GM23338 (cell line): ENCODE data around the gene TRIM63. TPM values are rescaled to one million over a fixed set of nuclear protein-coding genes. Genes with fewer than 3 reads are reported as not detected.

ENCODE experiments used
- ATAC-seq: fragments of 200-7000 bp; cut with Tn5 transposase; 3 replicates; pipeline ENCODE4 v1.9.1; 2020
- DNase-seq: peaks from one replicate; pipeline ENCODE4 v3.0.0-alpha.2; 2015; ENCODE audit warnings: low spot score
- H2AFZ ChIP-seq: fragments of 200-600 bp; sonication (generic); 2 replicates; pipeline ENCODE4 v1.8.0; 2016; ENCODE audit warnings: antibody characterized with exemption, mild to moderate bottlenecking, moderate library complexity
- H3F3A ChIP-seq: fragments of 200-600 bp; sonication (generic); replicated peaks from 2 replicates; pipeline ENCODE4 v1.8.0; 2017; ENCODE audit warnings: antibody characterized with exemption, mixed run types, low read depth
- H3K27ac ChIP-seq: fragments of 200-600 bp; sonication (generic); 2 replicates; pipeline ENCODE4 v1.6.1; 2016; ENCODE audit warnings: low read depth
- H3K27me3 ChIP-seq: fragments of 200-600 bp; sonication (generic); 2 replicates; pipeline ENCODE4 v1.8.0; 2016; ENCODE audit warnings: mild to moderate bottlenecking, mixed run types, moderate library complexity; ENCODE audit not compliant: insufficient read depth
- H3K36me3 ChIP-seq: fragments of 200-600 bp; sonication (generic); 2 replicates; pipeline ENCODE4 v1.8.0; 2016; ENCODE audit warnings: mild to moderate bottlenecking; ENCODE audit not compliant: insufficient read depth
- H3K4me1 ChIP-seq: fragments of 200-600 bp; sonication (generic); 2 replicates; pipeline ENCODE4 v1.8.0; 2016; ENCODE audit warnings: mild to moderate bottlenecking, moderate library complexity; ENCODE audit not compliant: insufficient read depth
- H3K4me2 ChIP-seq: fragments of 200-600 bp; sonication (generic); 2 replicates; pipeline ENCODE4 v1.7.1; 2017; ENCODE audit warnings: mixed run types
- H3K4me3 ChIP-seq: fragments of 200-600 bp; sonication (generic); 2 replicates; pipeline ENCODE4 v1.6.1; 2016; ENCODE audit warnings: mixed run types
- H3K79me2 ChIP-seq: fragments of 200-600 bp; sonication (generic); replicated peaks from 2 replicates; pipeline ENCODE4 v1.8.0; 2017; ENCODE audit warnings: mild to moderate bottlenecking; ENCODE audit not compliant: insufficient read depth
- H3K9me2 ChIP-seq: fragments of 200-600 bp; sonication (generic); 2 replicates; pipeline ENCODE4 v1.8.0; 2017; ENCODE audit not compliant: insufficient read depth
- H4K20me1 ChIP-seq: fragments of 200-600 bp; sonication (generic); replicated peaks from 2 replicates; pipeline ENCODE4 v1.8.0; 2017; ENCODE audit warnings: mild to moderate bottlenecking; ENCODE audit not compliant: insufficient read depth
- H3K27ac Mint-ChIP-seq: 2 replicates; pipeline ENCODE4 v1.8.0; 2020; ENCODE audit warnings: inconsistent platforms, mild to moderate bottlenecking, moderate library complexity, mixed read lengths
- H3K27me3 Mint-ChIP-seq: 3 replicates; pipeline ENCODE4 v1.8.0; 2022; ENCODE audit warnings: low read depth, mild to moderate bottlenecking, moderate library complexity, mixed read lengths, inconsistent platforms; ENCODE audit not compliant: insufficient read depth, poor library complexity
- H3K36me3 Mint-ChIP-seq: 3 replicates; pipeline ENCODE4 v1.8.0; 2021; ENCODE audit warnings: low read depth, mild to moderate bottlenecking, inconsistent platforms, moderate library complexity, mixed read lengths
- H3K4me1 Mint-ChIP-seq: 3 replicates; pipeline ENCODE4 v1.8.0; 2020; ENCODE audit warnings: mild to moderate bottlenecking, inconsistent platforms, mixed read lengths
- H3K4me3 Mint-ChIP-seq: 3 replicates; pipeline ENCODE4 v1.8.0; 2021; ENCODE audit warnings: moderate library complexity, mild to moderate bottlenecking, inconsistent platforms, mixed read lengths
- H3K9me3 Mint-ChIP-seq: 3 replicates; pipeline ENCODE4 v1.8.0; 2020; ENCODE audit warnings: moderate library complexity, mild to moderate bottlenecking, inconsistent platforms, mixed read lengths
- CREB1 ChIP-seq: fragments of 250-450 bp; sonication (Bioruptor Pico); IDR thresholded peaks from 2 replicates; pipeline ENCODE4 v1.5.0; 2020; ENCODE audit warnings: low read depth, mild to moderate bottlenecking, moderate library complexity
- CTCF ChIP-seq, 2 experiments: fragments of 200-600 bp in 1 of 2; sonication (generic) in 1 of 2; conservative IDR thresholded peaks; 2 replicates each; pipeline versions ENCODE4 v1.5.1 to v1.6.1; 2016 to 2017; ENCODE audit warnings: antibody characterized with exemption in 2 of 2, low read depth in 2 of 2, mild to moderate bottlenecking in 2 of 2, moderate library complexity in 1 of 2
- ETS1 ChIP-seq: IDR thresholded peaks from 2 replicates; pipeline ENCODE4 v1.6.1; 2016; ENCODE audit warnings: antibody characterized with exemption
- EZH2 ChIP-seq: fragments of 200-600 bp; sonication (generic); IDR thresholded peaks from one replicate; pipeline ENCODE4 v1.8.0; 2017; ENCODE audit warnings: antibody characterized with exemption, mild to moderate bottlenecking, low read depth; ENCODE audit not compliant: unreplicated experiment
- EZH2phosphoT487 ChIP-seq: fragments of 200-600 bp; sonication (generic); IDR thresholded peaks from one replicate; pipeline ENCODE4 v1.8.1; 2018; ENCODE audit warnings: antibody characterized with exemption; ENCODE audit not compliant: unreplicated experiment
- NANOG ChIP-seq: IDR thresholded peaks from 2 replicates; pipeline ENCODE4 v1.6.1; 2016; ENCODE audit warnings: antibody characterized with exemption, borderline replicate concordance
- POLR2AphosphoS5 ChIP-seq: IDR thresholded peaks from 2 replicates; pipeline ENCODE4 v1.6.1; 2016; ENCODE audit warnings: antibody characterized with exemption, low read depth
- REST ChIP-seq: IDR thresholded peaks from one replicate; pipeline ENCODE4 v1.6.1; 2018; ENCODE audit warnings: antibody characterized with exemption; ENCODE audit not compliant: unreplicated experiment
- STAT1 ChIP-seq: IDR thresholded peaks from one replicate; pipeline ENCODE4 v1.6.1; 2016; ENCODE audit warnings: antibody characterized with exemption; ENCODE audit not compliant: unreplicated experiment
- ZNF114 ChIP-seq: fragments of 250-450 bp; sonication (Bioruptor Pico); IDR thresholded peaks from 2 replicates; pipeline ENCODE4 v1.5.0; 2020; ENCODE audit warnings: mild to moderate bottlenecking, moderate library complexity
- ZNF331 ChIP-seq: fragments of 250-450 bp; sonication (Bioruptor Pico); IDR thresholded peaks from 2 replicates; pipeline ENCODE4 v1.5.0; 2020; ENCODE audit warnings: low read depth, mild to moderate bottlenecking, moderate library complexity
- ZNF462 ChIP-seq: fragments of 250-450 bp; sonication (Bioruptor Pico); IDR thresholded peaks from 2 replicates; pipeline ENCODE4 v1.5.0; 2020; ENCODE audit warnings: mild to moderate bottlenecking, moderate library complexity
- polyA plus RNA-seq: library from polyadenylated mRNA; unstranded; fragments of >200 nt; fragmentation: Nextera tagmentation; extraction: Ambion mirVana; gene quantifications from 2 replicates; pipeline ENCODE4 v1.2.1, GENCODE V29; 2016
- total RNA-seq: library from RNA; depleted of rRNA; stranded (reverse); fragments of >200 nt; shearing (Covaris generic); gene quantifications from 2 replicates; pipeline ENCODE4 v1.2.3, GENCODE V29; 2014

Gene TRIM63
- total and polyA plus RNA-seq, 2 experiments from 2014 or later: 0.17 TPM; not detected in 1

- Mint-ChIP-seq H3K27ac (no peak overlapping the region), H3K4me1 (peaks cover 28% of the 10 kb centered on the region), H3K36me3 (no peaks in the 10 kb centered on the region), H3K9me3 (no peaks in the 10 kb centered on the region), H3K4me3 (no peak overlapping the region), H3K27me3 (peaks cover 11% of the 10 kb centered on the region)
- Histone ChIP-seq H4K20me1 (no peaks in the 10 kb centered on the region), H3K4me1 (peaks cover 3% of the 10 kb centered on the region; the same call in 1 of the 2 replicates), H3K4me2 (no peak overlapping the region), H3K27me3 (no peaks in the 10 kb centered on the region), H3F3A (no peaks in the 10 kb centered on the region), H3K4me3 (no peak overlapping the region), H2AFZ (no peak overlapping the region), H3K36me3 (no peaks in the 10 kb centered on the region), H3K9me2 (no peaks in the 10 kb centered on the region), H3K79me2 (no peaks in the 10 kb centered on the region), H3K27ac (no peak overlapping the region)
- ATAC-seq (no peak), DNase-seq (no peak)
- TF ChIP-seq EZH2: no peak
- no peak for TF ChIP-seq EZH2phosphoT487
- no peak for TF ChIP-seq NANOG
- no peak for TF ChIP-seq POLR2AphosphoS5
- TF ChIP-seq ETS1: no peak
- no peak for TF ChIP-seq ZNF331
- no peak for TF ChIP-seq CTCF (conservative IDR thresholded peaks at IDR 0.05; ENCODE audit: low read depth in 2 of 2)
- TF ChIP-seq STAT1: no peak
- TF ChIP-seq ZNF114 (CRISPR knock-in tag): no peak
- no peak for TF ChIP-seq REST
- no peak for TF ChIP-seq ZNF462 (CRISPR knock-in tag)
- no peak for TF ChIP-seq CREB1 (CRISPR knock-in tag)
These were observed 49.8 kb downstream of the TRIM63 start for GRCh38 chr1:26017606-26018005.
